Suppressor macrophage (primary cell): ENCODE measurements around the gene LRP3.

ENCODE experiments used
- DNase-seq, 4 experiments: peaks; one replicate each; pipeline ENCODE4 v3.0.0-alpha.2; 2020 to 2022

Gene LRP3

DNA sequence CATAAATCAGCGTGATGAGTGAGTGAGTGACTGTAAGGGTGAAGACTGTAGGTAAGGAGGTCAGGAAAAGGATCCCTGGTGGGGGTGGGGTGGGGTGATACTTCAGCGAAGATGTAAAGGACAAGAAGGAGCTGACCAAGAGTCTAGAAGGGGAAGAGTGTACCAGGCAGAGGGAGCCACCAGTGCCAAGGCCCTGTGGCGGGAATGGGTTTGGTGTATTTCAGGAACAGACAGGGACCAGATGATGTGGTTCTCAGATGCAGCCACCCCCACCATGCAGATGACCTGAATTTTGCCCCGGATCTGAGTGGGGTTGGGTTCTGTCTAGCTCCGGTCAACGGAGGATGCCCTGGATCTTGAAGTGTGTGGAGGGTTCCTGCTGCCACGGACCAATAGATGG, 61.7 kb downstream of the LRP3 start:
- DNase-seq: no peak

DNA sequence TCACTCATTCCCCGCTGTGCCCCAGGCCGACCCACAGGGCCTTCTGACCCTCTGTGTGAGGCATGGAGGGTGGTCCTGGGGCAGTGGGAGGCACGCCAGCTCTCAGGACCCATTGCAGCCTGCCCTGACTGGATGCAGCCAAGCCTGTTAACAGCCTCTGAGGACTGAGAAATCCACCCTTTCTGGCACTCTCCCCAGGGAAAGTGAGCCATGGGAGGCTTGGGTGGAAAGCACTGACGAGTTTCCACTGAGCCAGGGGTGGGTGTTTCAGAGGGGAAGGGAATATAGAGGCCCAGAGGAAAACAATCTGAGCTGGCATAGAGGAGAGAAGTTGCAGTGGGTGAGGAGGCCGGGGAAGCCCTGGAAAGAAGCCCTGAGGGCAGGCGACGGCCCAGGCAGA, 62.1 kb downstream of the LRP3 start:
- no peak for DNase-seq

DNA sequence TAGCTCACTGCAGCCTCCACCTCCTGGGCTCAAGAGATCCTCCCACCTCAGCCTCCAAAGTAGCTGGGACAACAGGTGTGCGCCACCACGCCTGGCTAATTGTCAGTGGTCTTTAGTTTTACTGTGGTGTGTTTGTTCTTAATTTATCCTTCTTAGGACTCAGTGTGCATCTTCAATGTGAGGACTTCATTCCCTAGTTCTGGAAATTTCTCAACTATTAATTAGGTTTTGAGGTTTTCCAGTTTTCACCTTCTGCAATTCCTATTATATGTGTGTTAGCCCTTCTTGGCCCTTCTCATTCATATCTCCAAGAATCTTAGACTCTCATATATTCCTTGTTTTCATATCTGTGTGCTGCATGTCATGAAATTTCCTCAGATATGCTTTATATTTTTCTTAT, 63.7 kb downstream of the LRP3 start:
- DNase-seq: no peak
